ENCODE data around the gene ADAMTS6. TPM values are rescaled to one million over a fixed set of nuclear protein-coding genes. Genes with fewer than 3 reads are reported as not detected.
"Not testable (repeated sequence)": the region's sequence is repeated elsewhere in the genome, so short reads cannot be mapped to it uniquely, and the experiment has no call there.

ADAMTS6 gene
- total RNA-seq, 1 experiment from 2014 or later, result 0.23 TPM

GRCh38 chr5:65506961-65507360 lies 25.2 kb upstream of the ADAMTS6 start:
- intact Hi-C loops (cut with micrococcal nuclease; ENCODE audit: unreplicated experiment), result no loop called here
- no peaks in the 10 kb centered on the region for H3K9me3 ChIP-seq
- no peak overlapping the region for H3K4me3 ChIP-seq (ENCODE audit: low read depth, low read length)
- H3K4me1 Mint-ChIP-seq (ENCODE audit: low read depth, unreplicated experiment), result no peaks in the 10 kb centered on the region
- H3K9me3 Mint-ChIP-seq (ENCODE audit: unreplicated experiment), result no peaks in the 10 kb centered on the region
- no peak overlapping the region for H3K4me3 Mint-ChIP-seq (ENCODE audit: unreplicated experiment)
- CTCF ChIA-PET, result no interaction called here
- no TSS peak for BruUV-seq (replicated peaks)
- no peaks in the 10 kb centered on the region for H3K4me1 ChIP-seq
- TF ChIP-seq CTCF (IDR thresholded peaks at IDR 0.05; ENCODE audit: insufficient read depth in 1 of 2, low read depth in 1 of 2, low read length in 1 of 2, severe bottlenecking in 1 of 2, unreplicated experiment in 1 of 2), result no peak
- H3K27me3 ChIP-seq (replicated peaks; ENCODE audit: control insufficient read depth, insufficient read depth, low read length), result no peaks in the 10 kb centered on the region
- H3K27me3 Mint-ChIP-seq (ENCODE audit: insufficient read depth, unreplicated experiment), result no peaks in the 10 kb centered on the region
- H3K36me3 Mint-ChIP-seq (ENCODE audit: insufficient read depth, unreplicated experiment), result no peaks in the 10 kb centered on the region
- H3K36me3 ChIP-seq (ENCODE audit: control insufficient read depth, insufficient read depth, low read length), result no peaks in the 10 kb centered on the region
- DNase-seq, result no peak
- no peak overlapping the region for H3K27ac Mint-ChIP-seq (ENCODE audit: unreplicated experiment)
- POLR2A ChIA-PET, result no interaction called here

GRCh38 chr5:65489119-65489518 lies 7.4 kb upstream of the ADAMTS6 start:
- ChIA-PET POLR2A (no interaction called here), CTCF (no interaction called here)
- Mint-ChIP-seq H3K9me3 (ENCODE audit: unreplicated experiment) (no peaks in the 10 kb centered on the region), H3K27me3 (ENCODE audit: insufficient read depth, unreplicated experiment) (no peaks in the 10 kb centered on the region), H3K4me1 (ENCODE audit: low read depth, unreplicated experiment) (no peaks in the 10 kb centered on the region), H3K27ac (ENCODE audit: unreplicated experiment) (no peak overlapping the region), H3K36me3 (ENCODE audit: insufficient read depth, unreplicated experiment) (no peaks in the 10 kb centered on the region), H3K4me3 (ENCODE audit: unreplicated experiment) (no peak overlapping the region)
- TF ChIP-seq CTCF (IDR thresholded peaks at IDR 0.05; ENCODE audit: insufficient read depth in 1 of 2, low read depth in 1 of 2, low read length in 1 of 2, severe bottlenecking in 1 of 2, unreplicated experiment in 1 of 2), result no peak
- H3K27me3 ChIP-seq (replicated peaks; ENCODE audit: control insufficient read depth, insufficient read depth, low read length), result no peaks in the 10 kb centered on the region
- intact Hi-C loops (cut with micrococcal nuclease; ENCODE audit: unreplicated experiment), result loop anchor here (10.0 kb wide), 2 partner anchors 414 to 454 kb away; no protein-coding TSS in a partner anchor
- no peak overlapping the region for H3K4me3 ChIP-seq (ENCODE audit: low read depth, low read length)
- H3K9me3 ChIP-seq, result no peaks in the 10 kb centered on the region
- BruUV-seq (replicated peaks), result no TSS peak
- H3K36me3 ChIP-seq (ENCODE audit: control insufficient read depth, insufficient read depth, low read length), result no peaks in the 10 kb centered on the region
- no peak for DNase-seq
- no peaks in the 10 kb centered on the region for H3K4me1 ChIP-seq

- H3K27me3 ChIP-seq (replicated peaks; ENCODE audit: control insufficient read depth, insufficient read depth, low read length); H3K36me3 Mint-ChIP-seq (ENCODE audit: insufficient read depth, unreplicated experiment); H3K36me3 ChIP-seq (ENCODE audit: control insufficient read depth, insufficient read depth, low read length); H3K4me3 Mint-ChIP-seq (ENCODE audit: unreplicated experiment); H3K27me3 Mint-ChIP-seq (ENCODE audit: insufficient read depth, unreplicated experiment); DNase-seq; H3K9me3 ChIP-seq; H3K4me1 ChIP-seq; H3K4me1 Mint-ChIP-seq (ENCODE audit: low read depth, unreplicated experiment); H3K27ac Mint-ChIP-seq (ENCODE audit: unreplicated experiment); POLR2A ChIA-PET; H3K9me3 Mint-ChIP-seq (ENCODE audit: unreplicated experiment); H3K4me3 ChIP-seq (ENCODE audit: low read depth, low read length); BruUV-seq (replicated peaks); CTCF ChIA-PET: not testable (repeated sequence)
- intact Hi-C loops (cut with micrococcal nuclease; ENCODE audit: unreplicated experiment), result loop anchor here (10.0 kb wide), 2 partner anchors 413 to 453 kb away; no protein-coding TSS in a partner anchor
- peak; percentile 4 to 24 for TF ChIP-seq CTCF (IDR thresholded peaks at IDR 0.05; ENCODE audit: insufficient read depth in 1 of 2, low read depth in 1 of 2, low read length in 1 of 2, severe bottlenecking in 1 of 2, unreplicated experiment in 1 of 2)
These were observed 6.4 kb upstream of the ADAMTS6 start for GRCh38 chr5:65488038-65488687.

- H3K9me3 Mint-ChIP-seq (ENCODE audit: unreplicated experiment); POLR2A ChIA-PET; H3K27ac Mint-ChIP-seq (ENCODE audit: unreplicated experiment); H3K4me1 Mint-ChIP-seq (ENCODE audit: low read depth, unreplicated experiment); H3K36me3 Mint-ChIP-seq (ENCODE audit: insufficient read depth, unreplicated experiment); H3K36me3 ChIP-seq (ENCODE audit: control insufficient read depth, insufficient read depth, low read length); BruUV-seq (replicated peaks); H3K27me3 ChIP-seq (replicated peaks; ENCODE audit: control insufficient read depth, insufficient read depth, low read length); H3K4me3 Mint-ChIP-seq (ENCODE audit: unreplicated experiment); H3K4me1 ChIP-seq; H3K27me3 Mint-ChIP-seq (ENCODE audit: insufficient read depth, unreplicated experiment); H3K9me3 ChIP-seq; DNase-seq; H3K4me3 ChIP-seq (ENCODE audit: low read depth, low read length); CTCF ChIA-PET: not testable (repeated sequence)
- intact Hi-C loops (cut with micrococcal nuclease; ENCODE audit: unreplicated experiment), result loop anchor here (10.0 kb wide), 2 partner anchors 412 to 452 kb away; no protein-coding TSS in a partner anchor
These were observed 5.1 kb upstream of the ADAMTS6 start for GRCh38 chr5:65486803-65487202.
